ENCODE results near the gene CRTC3. TPM values are rescaled to one million over a fixed set of nuclear protein-coding genes. Genes with fewer than 3 reads are reported as not detected.
A peak's percentile ranks its signal among the peaks of the same experiment; 100 is the strongest.
"Not testable (repeated sequence)": the region's sequence is repeated elsewhere in the genome, so short reads cannot be mapped to it uniquely, and the experiment has no call there.

CRTC3 gene
- total RNA-seq, 1 donor from 2014 or later: 39.7 TPM

- Mint-ChIP-seq H3K27me3 (ENCODE audit: low read depth) (no peaks in the 10 kb centered on the region), H3K9me3 (ENCODE audit: low read depth) (peaks cover 2% of the 10 kb centered on the region), H3K27ac (ENCODE audit: unreplicated experiment) (no peak overlapping the region), H3K4me3 (ENCODE audit: unreplicated experiment) (no peak overlapping the region), H3K36me3 (ENCODE audit: low read depth) (no peaks in the 10 kb centered on the region), H3K4me1 (ENCODE audit: low read depth) (peaks cover 18% of the 10 kb centered on the region)
- DNase-seq (ENCODE audit: low spot score): peak; percentile 17
- TF ChIP-seq CTCF (IDR thresholded peaks at IDR 0.05): no peak
Measured at GRCh38 chr15:90683876-90684275, 154.2 kb downstream of the CRTC3 start.

- Mint-ChIP-seq H3K4me1 (ENCODE audit: low read depth) (peaks cover 18% of the 10 kb centered on the region), H3K36me3 (ENCODE audit: low read depth) (no peaks in the 10 kb centered on the region), H3K27me3 (ENCODE audit: low read depth) (no peaks in the 10 kb centered on the region), H3K9me3 (ENCODE audit: low read depth) (peaks cover 2% of the 10 kb centered on the region), H3K4me3 (ENCODE audit: unreplicated experiment) (no peak overlapping the region), H3K27ac (ENCODE audit: unreplicated experiment) (no peak overlapping the region)
- DNase-seq (ENCODE audit: low spot score): peak; percentile 67
- TF ChIP-seq CTCF (IDR thresholded peaks at IDR 0.05): no peak
Measured at GRCh38 chr15:90684281-90684680, 154.6 kb downstream of the CRTC3 start.

DNA sequence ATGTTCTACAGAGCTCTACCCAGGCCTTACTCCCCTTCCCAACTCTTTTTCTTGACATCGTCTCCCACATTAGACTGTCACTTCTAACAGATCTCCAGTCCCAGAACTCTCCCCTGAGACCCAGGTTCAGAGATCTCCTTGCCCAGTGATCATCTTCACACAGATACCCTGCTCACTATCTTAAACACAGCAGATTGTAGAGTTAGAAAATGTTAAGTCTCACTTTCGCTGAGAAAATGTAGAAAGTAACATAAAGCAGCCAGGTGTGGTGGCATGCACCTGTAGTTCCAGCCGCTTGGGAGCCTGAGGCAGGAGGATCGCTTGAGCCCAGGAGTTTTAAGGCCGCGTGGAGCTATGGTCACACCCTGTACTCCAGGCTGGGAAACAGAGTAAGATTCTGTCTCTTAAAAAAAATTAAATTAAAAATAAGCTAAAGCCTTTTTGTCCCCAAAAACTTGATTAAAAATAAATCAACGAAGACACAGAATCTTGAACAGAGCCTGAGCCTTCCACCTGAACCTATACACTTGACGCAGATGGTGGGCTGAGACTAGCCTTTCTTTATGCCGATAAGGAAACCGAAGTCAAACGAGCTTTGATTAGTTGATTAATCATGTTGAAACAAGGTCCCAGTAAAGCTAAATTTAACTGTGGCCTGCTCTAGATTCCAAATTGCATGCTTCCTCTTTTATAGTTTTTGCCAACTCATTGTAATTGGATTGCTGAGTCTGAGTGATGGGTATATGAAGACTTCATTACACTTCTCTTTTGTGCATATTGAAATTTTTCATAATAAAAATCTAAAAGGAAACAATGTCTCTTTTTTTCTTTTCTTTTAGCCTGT is 156.1 kb downstream of the CRTC3 start:
- Mint-ChIP-seq H3K9me3 (ENCODE audit: low read depth) (peaks cover 4% of the 10 kb centered on the region), H3K4me3 (ENCODE audit: unreplicated experiment) (no peak overlapping the region), H3K27ac (ENCODE audit: unreplicated experiment) (no peak overlapping the region), H3K4me1 (ENCODE audit: low read depth) (peaks cover 12% of the 10 kb centered on the region), H3K36me3 (ENCODE audit: low read depth) (no peaks in the 10 kb centered on the region), H3K27me3 (ENCODE audit: low read depth) (no peaks in the 10 kb centered on the region)
- no peak for DNase-seq (ENCODE audit: low spot score)
- no peak for TF ChIP-seq CTCF (IDR thresholded peaks at IDR 0.05)

GRCh38 chr15:90686435-90687218 is 156.9 kb downstream of the CRTC3 start:
- TF ChIP-seq CTCF (IDR thresholded peaks at IDR 0.05): no peak
- Mint-ChIP-seq H3K9me3 (ENCODE audit: low read depth) (peaks cover 4% of the 10 kb centered on the region), H3K4me1 (ENCODE audit: low read depth) (peaks cover 7% of the 10 kb centered on the region), H3K27me3 (ENCODE audit: low read depth) (no peaks in the 10 kb centered on the region), H3K4me3 (ENCODE audit: unreplicated experiment) (no peak overlapping the region), H3K27ac (ENCODE audit: unreplicated experiment) (no peak overlapping the region), H3K36me3 (ENCODE audit: low read depth) (no peaks in the 10 kb centered on the region)
- no peak for DNase-seq (ENCODE audit: low spot score)

DNA sequence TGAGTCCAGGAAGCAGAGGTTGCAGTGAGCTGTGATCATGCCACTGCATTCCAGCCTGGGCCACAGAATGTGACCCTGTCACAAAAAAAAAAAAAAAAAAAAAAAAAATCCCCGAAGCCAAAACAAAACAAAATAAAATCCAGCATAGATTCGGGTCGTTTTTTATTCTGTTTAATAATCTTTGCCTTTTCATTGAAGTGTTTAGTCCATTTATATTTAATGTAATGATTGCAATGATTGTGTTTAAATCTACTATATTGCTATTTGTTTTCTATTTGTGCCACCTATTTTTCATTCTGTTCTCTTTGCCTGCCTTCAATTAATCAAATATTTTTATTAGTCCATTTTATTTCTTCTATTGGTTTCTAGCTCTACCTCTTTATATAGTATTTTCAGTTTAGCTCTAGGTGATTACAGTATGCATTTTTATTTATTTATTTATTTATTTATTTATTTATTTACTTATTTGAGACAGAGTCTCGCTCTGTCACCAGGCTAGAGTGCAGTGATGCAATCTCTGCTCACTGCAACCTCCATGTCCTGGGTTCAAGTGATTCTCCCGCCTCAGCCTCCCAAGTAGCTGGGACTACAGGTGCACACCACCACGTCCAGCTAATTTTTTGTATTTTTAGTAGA is 159.7 kb downstream of the CRTC3 start:
- H3K36me3 Mint-ChIP-seq (ENCODE audit: low read depth); DNase-seq (ENCODE audit: low spot score); H3K4me1 Mint-ChIP-seq (ENCODE audit: low read depth); H3K27ac Mint-ChIP-seq (ENCODE audit: unreplicated experiment); H3K9me3 Mint-ChIP-seq (ENCODE audit: low read depth); H3K27me3 Mint-ChIP-seq (ENCODE audit: low read depth); H3K4me3 Mint-ChIP-seq (ENCODE audit: unreplicated experiment): not testable (repeated sequence)
